ENCODE measurements around the gene HCRTR2.
"Not testable (repeated sequence)": the region's sequence is repeated elsewhere in the genome, so short reads cannot be mapped to it uniquely, and the experiment has no call there.

Gene HCRTR2

GRCh38 chr6:55212156-55212555 is 37.8 kb downstream of the HCRTR2 start:
- DNase-seq (ENCODE audit: low read depth in 2 of 2, low spot score in 1 of 2) = no peak

- DNase-seq (ENCODE audit: low read depth in 2 of 2, low spot score in 1 of 2) = no peak
Observed at GRCh38 chr6:55220961-55221360, 46.6 kb downstream of the HCRTR2 start.

- DNase-seq (ENCODE audit: low read depth in 2 of 2, low spot score in 1 of 2) = no peak
Observed at GRCh38 chr6:55227862-55228261, 53.5 kb downstream of the HCRTR2 start.

- DNase-seq (ENCODE audit: low read depth in 2 of 2, low spot score in 1 of 2) = no peak
Observed at GRCh38 chr6:55239099-55239498, 64.8 kb downstream of the HCRTR2 start.

GRCh38 chr6:55240975-55241605 is 66.8 kb downstream of the HCRTR2 start:
- DNase-seq (ENCODE audit: low read depth in 2 of 2, low spot score in 1 of 2) = not testable (repeated sequence)

- DNase-seq (ENCODE audit: low read depth in 2 of 2, low spot score in 1 of 2) = no peak
Observed at GRCh38 chr6:55250400-55250799, 76.1 kb downstream of the HCRTR2 start.

- DNase-seq (ENCODE audit: low read depth in 2 of 2, low spot score in 1 of 2) = no peak
Observed at GRCh38 chr6:55255113-55255512, 80.8 kb downstream of the HCRTR2 start.

- DNase-seq (ENCODE audit: low read depth in 2 of 2, low spot score in 1 of 2) = no peak
Observed at GRCh38 chr6:55260181-55260580, 85.9 kb downstream of the HCRTR2 start.

- DNase-seq (ENCODE audit: low read depth in 2 of 2, low spot score in 1 of 2) = no peak
Observed at GRCh38 chr6:55265409-55266114, 91.2 kb downstream of the HCRTR2 start.

GRCh38 chr6:55266896-55267295 is 92.6 kb downstream of the HCRTR2 start:
- DNase-seq (ENCODE audit: low read depth in 2 of 2, low spot score in 1 of 2) = no peak

GRCh38 chr6:55276745-55277530 is 102.6 kb downstream of the HCRTR2 start:
- DNase-seq (ENCODE audit: low read depth in 2 of 2, low spot score in 1 of 2) = no peak

GRCh38 chr6:55277646-55278045 is 103.3 kb downstream of the HCRTR2 start:
- no peak for DNase-seq (ENCODE audit: low read depth in 2 of 2, low spot score in 1 of 2)

- no peak for DNase-seq (ENCODE audit: low read depth in 2 of 2, low spot score in 1 of 2)
Observed at GRCh38 chr6:55281215-55281614, 106.9 kb downstream of the HCRTR2 start.

- no peak for DNase-seq (ENCODE audit: low read depth in 2 of 2, low spot score in 1 of 2)
Observed at GRCh38 chr6:55282115-55282514, 107.8 kb downstream of the HCRTR2 start.

- DNase-seq (ENCODE audit: low read depth in 2 of 2, low spot score in 1 of 2) = no peak
Observed at GRCh38 chr6:55286824-55287223, 112.5 kb downstream of the HCRTR2 start.

GRCh38 chr6:55290736-55291135 is 116.4 kb downstream of the HCRTR2 start:
- no peak for DNase-seq (ENCODE audit: low read depth in 2 of 2, low spot score in 1 of 2)

GRCh38 chr6:55293116-55293515 is 118.8 kb downstream of the HCRTR2 start:
- DNase-seq (ENCODE audit: low read depth in 2 of 2, low spot score in 1 of 2) = no peak

GRCh38 chr6:55297214-55297613 is 122.9 kb downstream of the HCRTR2 start:
- not testable (repeated sequence) for DNase-seq (ENCODE audit: low read depth in 2 of 2, low spot score in 1 of 2)

GRCh38 chr6:55299286-55299985 is 125.1 kb downstream of the HCRTR2 start:
- no peak for DNase-seq (ENCODE audit: low read depth in 2 of 2, low spot score in 1 of 2)

GRCh38 chr6:55304747-55305146 is 130.4 kb downstream of the HCRTR2 start:
- DNase-seq (ENCODE audit: low read depth in 2 of 2, low spot score in 1 of 2) = no peak

GRCh38 chr6:55319961-55320695 is 145.8 kb downstream of the HCRTR2 start:
- no peak for DNase-seq (ENCODE audit: low read depth in 2 of 2, low spot score in 1 of 2)

All from stimulated activated CD8-positive, alpha-beta memory T cell treated with anti-CD3 and anti-CD28 coated beads, Interleukin-4, amount 100 ng/mL, for 1 hour (primary cell).